Small intestine (tissue), 7 donors: ENCODE results near the gene ARMH1. TPM values are rescaled to one million over a fixed set of nuclear protein-coding genes. Genes with fewer than 3 reads are reported as not detected.
A peak's percentile ranks its signal among the peaks of the same experiment; 100 is the strongest.
"Not testable (repeated sequence)": the region's sequence is repeated elsewhere in the genome, so short reads cannot be mapped to it uniquely, and the experiment has no call there.

ENCODE experiments used
- DNase-seq, 2 donors: peaks; one replicate each; pipeline versions ENCODE4 v3.0.0 to v3.0.0-alpha.2; 2013
- FAIRE-seq: peaks from 2 replicates; lab custom pipeline; 2012; peaks lifted over from hg19 to GRCh38; lab: Jason Lieb, UNC
- H3K27ac ChIP-seq, 3 donors: one replicate each; pipeline ENCODE4 v1.5.1; 2013; ENCODE audit warnings: low read length in 2 of 3, mild to moderate bottlenecking in 2 of 3, control low read depth in 1 of 3, inconsistent platforms in 1 of 3, low read depth in 1 of 3, moderate library complexity in 1 of 3
- H3K27me3 ChIP-seq, 3 donors: one replicate each; pipeline ENCODE4 v1.6.1; 2013; ENCODE audit warnings: low read length in 3 of 3, inconsistent platforms in 1 of 3; ENCODE audit not compliant: control insufficient read depth in 3 of 3, insufficient read depth in 3 of 3
- H3K36me3 ChIP-seq, 3 donors: one replicate each; pipeline ENCODE4 v1.6.1; 2013; ENCODE audit warnings: low read length in 3 of 3, inconsistent platforms in 1 of 3, low read depth in 1 of 3, mild to moderate bottlenecking in 1 of 3, moderate library complexity in 1 of 3; ENCODE audit not compliant: control insufficient read depth in 3 of 3, insufficient read depth in 2 of 3
- H3K4me1 ChIP-seq, 3 donors: one replicate each; pipeline ENCODE4 v1.6.1; 2013; ENCODE audit warnings: low read length in 2 of 3, inconsistent platforms in 1 of 3, low read depth in 1 of 3, mild to moderate bottlenecking in 1 of 3, moderate library complexity in 1 of 3; ENCODE audit not compliant: control insufficient read depth in 3 of 3, insufficient read depth in 2 of 3
- H3K4me3 ChIP-seq, 3 donors: one replicate each; pipeline ENCODE4 v1.5.1; 2013; ENCODE audit warnings: low read length in 3 of 3, control low read depth in 1 of 3, inconsistent platforms in 1 of 3, low read depth in 1 of 3, mild to moderate bottlenecking in 1 of 3, moderate library complexity in 1 of 3
- H3K9me3 ChIP-seq, 2 donors: one replicate each; pipeline ENCODE4 v1.6.1; 2013; ENCODE audit warnings: low read depth in 1 of 2, low read length in 1 of 2; ENCODE audit not compliant: control insufficient read depth in 2 of 2, insufficient read depth in 1 of 2
- whole genome bisulfite sequencing, 3 donors: extraction: QIAGEN DNeasy Blood & Tissue Kit; methylation state at CpG; one replicate each; pipeline ENCODE4 v1.1.7; 2013; 5-methylcytosine and 5-hydroxymethylcytosine counted together
- polyA plus RNA-seq, 4 donors: library from polyadenylated mRNA; stranded (reverse) in 3 of 4; unstranded in 1 of 4; fragments of 200-250 nt in 3 of 4; fragments of 120-200 nt in 1 of 4; gene quantifications; one replicate each; pipeline versions ENCODE4 v1.2.1 to v1.2.3, GENCODE V29; 2013
- donor health status: healthy with polysubstance abuse.
- donor health status: control.
- donor health status: control.
- donor health status: Bipolar disorder and iron deficiency.
- donor health status: healthy.

Gene ARMH1
- polyA plus RNA-seq, 4 donors: 2.1 to 6.5 (median 3.4) TPM

DNA sequence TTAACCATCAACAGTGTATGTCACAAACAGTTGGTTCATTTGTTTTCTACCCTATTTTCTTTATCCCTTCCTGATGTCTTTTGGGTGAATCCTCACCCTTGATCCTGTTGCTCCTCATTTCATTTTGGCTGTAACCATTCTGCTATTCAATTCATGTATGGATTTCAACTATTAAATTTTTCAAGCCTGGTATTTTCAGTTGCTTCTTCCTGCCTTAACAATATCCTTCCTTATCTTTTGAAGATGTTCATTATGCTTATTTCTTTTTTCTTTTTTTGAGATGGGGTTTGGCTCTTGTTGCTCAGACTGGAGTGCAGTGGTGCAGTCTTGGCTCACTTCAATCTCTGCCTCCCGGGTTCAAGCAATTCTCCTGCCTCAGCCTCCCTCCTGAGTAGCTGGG, 59.3 kb downstream of the ARMH1 start:
- H3K27me3 ChIP-seq: no peaks in the 10 kb centered on the region
- no peak overlapping the region for H3K27ac ChIP-seq
- H3K4me1 ChIP-seq: peaks cover 0 to 6% (median 0%) of the 10 kb centered on the region in 3 donors
- WGBS, 3 donors: 77 to 78% (median 78%) methylated on average over 1 of the region's 1 CpG
- H3K9me3 ChIP-seq: peaks cover 0 to 5% of the 10 kb centered on the region in 2 donors
- no peak for DNase-seq
- FAIRE-seq: no peak
- no peak overlapping the region for H3K4me3 ChIP-seq
- no peaks in the 10 kb centered on the region for H3K36me3 ChIP-seq

GRCh38 chr1:44735992-44736391, 61.5 kb downstream of the ARMH1 start:
- peaks cover 0 to 5% of the 10 kb centered on the region in 2 donors for H3K9me3 ChIP-seq
- no peak for FAIRE-seq
- H3K4me3 ChIP-seq: no peak overlapping the region
- peaks cover 0 to 6% (median 3%) of the 10 kb centered on the region in 3 donors for H3K4me1 ChIP-seq
- H3K27me3 ChIP-seq: no peaks in the 10 kb centered on the region
- no peaks in the 10 kb centered on the region for H3K36me3 ChIP-seq
- H3K27ac ChIP-seq: no peak overlapping the region
- WGBS, 3 donors: 100% methylated on average over 1 of the region's 1 CpG
- DNase-seq: no peak

DNA sequence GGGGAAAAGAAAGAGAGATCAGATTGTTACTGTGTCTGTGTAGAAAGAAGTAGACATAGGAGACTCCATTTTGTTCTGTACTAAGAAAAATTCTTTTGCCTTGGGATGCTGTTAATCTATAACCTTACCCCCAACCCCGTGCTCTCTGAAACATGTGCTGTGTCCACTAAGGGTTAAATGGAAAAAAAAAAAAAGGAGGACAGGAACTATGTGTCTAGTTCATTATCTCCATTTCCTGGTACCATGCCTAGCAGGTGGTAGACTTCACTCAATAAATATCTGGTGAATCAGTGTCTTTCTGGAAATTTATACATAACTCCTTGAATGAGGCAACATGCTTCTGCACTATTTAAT, 64.4 kb downstream of the ARMH1 start:
- not testable (repeated sequence) for H3K36me3 ChIP-seq, H3K4me1 ChIP-seq, FAIRE-seq, H3K27me3 ChIP-seq, H3K9me3 ChIP-seq, DNase-seq
- peak overlapping the region; percentile 50 to 94 (median 92) for H3K27ac ChIP-seq
- peak overlapping the region; percentile 32 to 76 (median 54) for H3K4me3 ChIP-seq
- 42 to 67% (median 50%) methylated on average over 1 of the region's 1 CpG for WGBS, 3 donors

DNA sequence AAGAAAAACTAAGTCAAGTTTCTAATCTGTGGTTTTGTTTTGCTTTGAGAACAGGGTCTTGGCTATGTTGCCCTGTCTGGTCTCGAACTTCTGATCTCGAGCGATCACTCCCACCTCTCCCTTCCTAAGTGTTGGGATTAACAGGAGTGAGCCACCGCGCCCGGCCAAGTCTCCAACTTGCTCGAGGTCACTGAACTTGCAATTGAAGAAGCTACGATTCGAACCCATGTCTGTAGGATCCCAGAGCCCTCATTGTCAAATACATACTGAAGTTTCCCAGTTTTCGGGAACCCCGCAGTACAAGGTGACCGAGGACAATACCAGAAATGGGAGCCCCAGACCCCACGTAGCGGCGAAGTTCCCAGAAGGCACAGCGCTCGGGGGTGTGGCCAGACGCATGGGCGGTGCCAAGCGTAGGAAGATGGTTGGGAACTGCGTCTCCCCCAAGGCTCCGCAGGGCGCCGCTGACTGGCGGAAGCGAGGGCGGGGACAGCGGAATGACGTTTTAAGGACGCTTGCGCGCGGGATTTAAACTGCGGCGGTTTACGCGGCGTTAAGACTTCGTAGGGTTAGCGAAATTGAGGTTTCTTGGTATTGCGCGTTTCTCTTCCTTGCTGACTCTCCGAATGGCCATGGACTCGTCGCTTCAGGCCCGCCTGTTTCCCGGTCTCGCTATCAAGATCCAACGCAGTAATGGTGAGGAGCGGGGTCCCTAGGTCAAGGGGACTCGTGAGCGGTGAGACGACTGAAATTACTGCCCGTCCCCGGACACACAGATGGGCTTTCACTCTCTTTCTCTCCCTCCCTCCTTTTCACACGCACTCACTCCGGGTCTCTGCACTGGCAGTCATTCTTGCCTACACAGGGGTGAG, 65.0 kb downstream of the ARMH1 start, which contains the start of gene KIF2C:
KIF2C (plus strand) TSS at position 531 of the 872 bp plus-strand sequence; CDS start at position 627, 96 bp downstream.
- 0% methylated on average over 57 of the region's 57 CpGs for WGBS, 3 donors
- peak; percentile 97 to 99 for DNase-seq
- Histone ChIP-seq H3K27me3 (no peaks in the 10 kb centered on the region), H3K36me3 (peaks cover 0 to 8% (median 0%) of the 10 kb centered on the region in 3 donors), H3K4me1 (peaks cover 0 to 6% (median 3%) of the 10 kb centered on the region in 3 donors), H3K27ac (peak within 1 kb of the TSS; percentile 50 to 94 (median 92)), H3K9me3 (peaks cover 0 to 5% of the 10 kb centered on the region in 2 donors), H3K4me3 (peak within 1 kb of the TSS; percentile 37 to 76 (median 54))
- no peak for FAIRE-seq

GRCh38 chr1:44740179-44740617, 65.7 kb downstream of the ARMH1 start:
- peak overlapping the region in 1 of 3 donors; percentile 92 for H3K27ac ChIP-seq
- peaks cover 0 to 8% (median 0%) of the 10 kb centered on the region in 3 donors for H3K36me3 ChIP-seq
- H3K9me3 ChIP-seq: peaks cover 0 to 5% of the 10 kb centered on the region in 2 donors
- WGBS, 3 donors: 3 to 4% (median 3%) methylated on average over 14 of the region's 14 CpGs
- FAIRE-seq (no peak), DNase-seq (no peak)
- H3K27me3 ChIP-seq: no peaks in the 10 kb centered on the region
- H3K4me1 ChIP-seq: peaks cover 0 to 6% (median 3%) of the 10 kb centered on the region in 3 donors
- H3K4me3 ChIP-seq: peak overlapping the region; percentile 37 to 76 (median 44)

GRCh38 chr1:44743211-44743610, 68.7 kb downstream of the ARMH1 start:
- no peak overlapping the region for H3K4me3 ChIP-seq
- H3K27ac ChIP-seq: no peak overlapping the region
- no peaks in the 10 kb centered on the region for H3K27me3 ChIP-seq
- peaks cover 0 to 2% of the 10 kb centered on the region in 2 donors for H3K9me3 ChIP-seq
- peaks cover 0 to 6% (median 3%) of the 10 kb centered on the region in 3 donors for H3K4me1 ChIP-seq
- FAIRE-seq (no peak), DNase-seq (no peak)
- peaks cover 0 to 17% (median 0%) of the 10 kb centered on the region in 3 donors for H3K36me3 ChIP-seq
- WGBS, 3 donors: 62 to 100% (median 85%) methylated on average over 1 of the region's 1 CpG

GRCh38 chr1:44747878-44748277, 73.4 kb downstream of the ARMH1 start:
- Histone ChIP-seq H3K4me3 (no peak overlapping the region), H3K4me1 (no peaks in the 10 kb centered on the region), H3K27ac (no peak overlapping the region), H3K36me3 (peaks cover 0 to 30% (median 2%) of the 10 kb centered on the region in 3 donors), H3K27me3 (no peaks in the 10 kb centered on the region), H3K9me3 (no peaks in the 10 kb centered on the region)
- FAIRE-seq (no peak), DNase-seq (no peak)
- 92 to 98% (median 95%) methylated on average over 3 of the region's 3 CpGs for WGBS, 3 donors

DNA sequence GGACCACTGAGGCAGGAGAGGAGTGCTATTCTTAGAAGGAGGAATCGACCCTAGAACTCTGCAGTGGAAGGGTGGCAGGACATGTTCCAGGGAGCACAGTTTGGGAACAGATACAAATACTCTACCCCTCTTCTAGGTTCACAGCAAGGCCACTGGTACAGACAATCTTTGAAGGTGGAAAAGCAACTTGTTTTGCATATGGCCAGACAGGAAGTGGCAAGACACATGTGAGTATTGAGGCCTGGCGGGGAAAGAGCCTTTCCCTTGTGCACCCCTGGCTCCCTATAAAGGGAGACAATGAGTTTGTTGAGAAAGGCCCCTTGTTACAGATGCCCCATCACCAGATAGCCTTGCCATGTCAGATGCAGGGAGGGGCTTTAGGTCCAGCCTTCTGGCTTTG, 82.9 kb downstream of the ARMH1 start:
- FAIRE-seq (no peak), DNase-seq (no peak)
- Histone ChIP-seq H3K27me3 (no peaks in the 10 kb centered on the region), H3K36me3 (peaks cover 0 to 65% (median 6%) of the 10 kb centered on the region in 3 donors), H3K4me1 (no peaks in the 10 kb centered on the region), H3K4me3 (no peak overlapping the region), H3K9me3 (no peaks in the 10 kb centered on the region), H3K27ac (no peak overlapping the region)
- 76 to 85% (median 80%) methylated on average over 2 of the region's 2 CpGs for WGBS, 3 donors
